ENCODE data around the gene C1QL1.
A peak's percentile ranks its signal among the peaks of the same experiment; 100 is the strongest.

Gene C1QL1

GRCh38 chr17:44930667-44931066 is 37.4 kb downstream of the C1QL1 start:
- no peak for DNase-seq (ENCODE audit: low spot score)

GRCh38 chr17:44928950-44929720 is 39.0 kb downstream of the C1QL1 start:
- no peak for DNase-seq (ENCODE audit: low spot score)

DNA sequence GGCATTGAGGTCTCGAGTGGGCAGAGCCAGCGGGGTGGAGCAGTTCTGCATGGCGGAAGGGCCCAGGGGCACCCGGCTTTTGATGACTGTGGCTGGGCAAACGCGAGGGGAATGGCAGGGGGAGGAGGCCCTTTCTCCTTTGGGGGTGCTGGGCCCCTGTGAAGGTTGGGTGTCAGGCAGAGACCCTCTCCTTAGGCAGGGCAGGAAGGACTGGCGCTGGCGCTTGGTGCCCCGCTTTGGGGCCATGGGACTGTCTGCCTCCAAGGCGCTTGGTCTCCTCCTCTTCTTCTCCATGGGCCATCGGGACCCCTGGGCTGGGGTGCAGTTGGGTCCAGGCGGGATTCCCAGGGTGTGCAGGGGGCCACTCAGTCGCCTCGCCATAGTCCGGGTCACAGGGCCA is 40.0 kb downstream of the C1QL1 start:
- no peak for DNase-seq (ENCODE audit: low spot score)

GRCh38 chr17:44927696-44928095 is 40.4 kb downstream of the C1QL1 start:
- DNase-seq (ENCODE audit: low spot score), result no peak

DNA sequence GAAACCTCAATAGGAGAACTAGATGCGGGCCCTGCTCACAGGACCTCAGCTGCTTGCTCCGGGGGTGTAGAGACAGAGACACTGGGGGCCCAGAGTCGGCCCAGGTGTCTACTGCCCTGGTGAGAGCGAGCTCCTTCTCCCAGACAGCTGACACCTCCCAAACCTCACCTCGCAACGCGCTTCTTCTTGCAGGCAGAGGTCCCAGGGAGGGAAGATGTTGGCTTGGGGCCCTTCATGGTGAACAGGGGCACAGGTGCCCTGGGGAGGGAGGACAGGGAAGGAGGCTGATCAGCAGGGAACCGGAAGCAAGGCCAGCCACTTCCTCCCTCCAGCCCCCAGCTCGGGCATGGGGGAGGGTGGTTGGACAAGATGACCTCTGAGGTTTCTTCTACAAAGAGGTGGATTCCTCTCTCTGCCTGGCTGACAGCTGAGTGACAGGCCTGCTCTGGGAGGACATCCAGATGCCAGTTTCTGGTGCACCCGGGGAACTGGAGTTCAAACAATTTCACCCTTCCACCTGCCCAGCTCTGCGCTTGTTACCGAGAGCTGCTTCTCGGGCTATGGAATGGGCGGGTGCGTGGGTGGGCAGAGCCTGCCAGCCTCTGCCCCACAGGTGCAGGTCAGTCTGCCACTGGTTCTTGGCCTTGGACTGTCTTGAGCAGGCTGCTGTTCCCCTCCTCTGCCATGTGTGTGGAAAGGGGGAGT is 41.1 kb downstream of the C1QL1 start:
- DNase-seq (ENCODE audit: low spot score), result no peak

- DNase-seq (ENCODE audit: low spot score), result no peak
Measured at GRCh38 chr17:44925731-44926697, 42.1 kb downstream of the C1QL1 start.

DNA sequence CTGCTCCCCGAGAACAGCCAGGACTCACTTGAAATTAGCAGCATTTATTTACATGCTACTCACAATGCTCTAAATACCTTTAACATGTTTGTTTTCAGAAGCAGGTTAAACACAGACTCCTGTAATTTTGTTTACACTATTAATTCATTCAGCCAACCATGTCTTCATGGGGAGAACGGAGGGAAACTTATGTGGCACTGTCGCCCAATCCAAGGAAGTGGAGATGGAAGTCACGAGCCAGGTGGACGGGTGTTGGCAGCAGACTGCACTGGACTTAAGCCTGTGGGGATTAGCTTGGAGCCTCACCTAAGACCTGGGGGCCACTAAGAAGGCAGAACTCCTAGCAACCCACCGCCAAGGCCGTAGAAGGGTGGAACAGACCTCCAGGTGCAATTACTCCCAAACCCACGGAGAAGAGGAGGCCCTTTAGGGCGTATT is 44.0 kb downstream of the C1QL1 start:
- DNase-seq (ENCODE audit: low spot score), result no peak

GRCh38 chr17:44922746-44923470 is 45.2 kb downstream of the C1QL1 start:
- DNase-seq (ENCODE audit: low spot score), result no peak

- no peak for DNase-seq (ENCODE audit: low spot score)
Measured at GRCh38 chr17:44922136-44922535, 46.0 kb downstream of the C1QL1 start.

- DNase-seq (ENCODE audit: low spot score), result no peak
Measured at GRCh38 chr17:44921122-44921882, 46.8 kb downstream of the C1QL1 start.

DNA sequence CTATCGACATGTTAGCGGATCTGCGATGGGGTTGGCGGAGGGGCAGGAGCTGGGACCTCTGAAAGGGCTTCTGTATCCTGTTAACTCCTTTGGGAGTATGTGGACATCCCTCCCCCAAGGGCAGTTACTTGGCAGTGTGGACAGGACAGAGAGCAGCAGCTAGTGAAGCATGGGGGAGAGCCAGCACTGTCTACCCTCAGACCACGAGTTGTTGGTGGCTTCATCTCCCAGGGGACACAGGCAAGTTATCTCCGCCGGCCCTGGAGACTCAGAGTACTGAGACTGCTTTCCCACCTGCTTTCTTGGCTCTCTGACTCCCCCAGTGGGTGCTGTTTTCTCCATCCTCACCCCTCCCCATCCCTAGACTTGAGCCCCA is 47.5 kb downstream of the C1QL1 start:
- DNase-seq (ENCODE audit: low spot score), result no peak

- DNase-seq (ENCODE audit: low spot score), result peak; percentile 94
Measured at GRCh38 chr17:44919885-44920564, 48.1 kb downstream of the C1QL1 start.

GRCh38 chr17:44919411-44919810 is 48.7 kb downstream of the C1QL1 start:
- DNase-seq (ENCODE audit: low spot score), result no peak

GRCh38 chr17:44918006-44918405 is 50.1 kb downstream of the C1QL1 start:
- no peak for DNase-seq (ENCODE audit: low spot score)

GRCh38 chr17:44917456-44917855 is 50.6 kb downstream of the C1QL1 start:
- DNase-seq (ENCODE audit: low spot score), result no peak

DNA sequence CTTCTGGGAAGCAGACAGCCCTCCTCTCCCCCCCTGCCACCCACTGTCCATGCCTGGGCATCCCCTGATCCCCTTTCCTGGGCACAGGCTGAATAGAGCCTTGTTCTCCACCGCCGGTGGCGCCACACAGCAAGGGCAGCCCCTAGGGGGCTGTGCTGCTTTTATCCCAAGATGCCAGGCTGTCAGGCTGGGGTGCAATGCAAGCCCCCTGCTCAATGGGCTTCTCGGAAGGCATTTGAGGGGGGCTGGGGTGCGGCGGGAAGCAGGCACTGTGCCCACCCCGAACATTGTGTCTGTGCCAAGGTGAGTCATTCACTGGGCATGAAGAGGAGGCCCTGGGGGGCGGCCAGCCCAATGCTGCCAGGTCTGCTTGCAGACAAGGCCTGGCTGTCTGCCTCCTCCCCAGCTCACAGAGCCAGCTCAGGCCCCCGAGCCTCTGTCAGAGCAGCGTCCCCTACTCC is 51.3 kb downstream of the C1QL1 start:
- no peak for DNase-seq (ENCODE audit: low spot score)

GRCh38 chr17:44915862-44916780 is 52.0 kb downstream of the C1QL1 start:
- no peak for DNase-seq (ENCODE audit: low spot score)

- DNase-seq (ENCODE audit: low spot score), result no peak
Measured at GRCh38 chr17:44915321-44915726, 52.8 kb downstream of the C1QL1 start, which contains the start of gene GFAP. Gene GFAP, minus strand, starts transcription at chr17:44915500. Its CDS starts 14 bp downstream, at chr17:44915486.

DNA sequence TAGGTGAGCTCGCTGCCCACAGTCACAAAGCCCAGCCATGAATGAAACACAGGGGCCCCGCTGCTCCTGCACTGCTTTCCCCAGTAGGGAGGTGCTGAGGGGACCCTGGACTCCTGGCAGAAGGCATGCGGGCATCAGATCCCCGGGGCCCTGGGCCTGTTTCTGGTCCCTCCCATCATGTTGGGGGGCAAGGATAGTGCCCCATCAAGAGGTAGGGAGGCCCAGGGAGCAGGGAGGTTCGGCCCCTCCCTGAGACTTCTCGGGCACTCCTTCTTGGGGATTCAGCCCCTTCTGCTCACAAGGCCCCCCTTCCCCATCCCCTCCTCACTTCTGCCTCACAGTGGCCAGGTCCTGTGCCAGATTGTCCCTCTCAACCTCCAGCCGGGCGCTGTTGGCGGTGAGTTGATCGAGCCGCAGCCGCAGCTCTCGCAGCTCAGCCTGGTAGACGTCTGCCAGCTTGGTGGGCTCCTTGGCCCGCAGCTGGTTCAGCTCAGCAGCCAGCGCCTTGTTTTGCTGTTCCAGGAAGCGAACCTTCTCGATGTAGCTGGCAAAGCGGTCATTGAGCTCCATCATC is 53.3 kb downstream of the C1QL1 start:
- DNase-seq (ENCODE audit: low spot score), result no peak
